Fibroblast of lung (primary cell): ENCODE results near the gene ST6GALNAC5. TPM values are rescaled to one million over a fixed set of nuclear protein-coding genes. Genes with fewer than 3 reads are reported as not detected.

Experiments used
- DNase-seq, 2 donors: peaks; one replicate each; pipeline versions ENCODE4 v3.0.0 to v3.0.0-alpha.2; 2010; ENCODE audit warnings: low read depth in 2 of 2
- H2AFZ ChIP-seq: 2 replicates; pipeline ENCODE4 v1.5.1; 2012; ENCODE audit warnings: low read length, control low read depth, inconsistent platforms
- H3K27ac ChIP-seq: 2 replicates; pipeline ENCODE4 v1.5.1; 2011; ENCODE audit warnings: low read length, control low read depth; ENCODE audit not compliant: insufficient read depth
- H3K27me3 ChIP-seq: 2 replicates; pipeline ENCODE4 v1.5.1; 2011; ENCODE audit warnings: mild to moderate bottlenecking, low read length; ENCODE audit not compliant: control insufficient read depth, insufficient read depth
- H3K36me3 ChIP-seq: 2 replicates; pipeline ENCODE4 v1.5.1; 2011; ENCODE audit warnings: low read length; ENCODE audit not compliant: control insufficient read depth, insufficient read depth
- H3K4me1 ChIP-seq: 2 replicates; pipeline ENCODE4 v1.5.1; 2011; ENCODE audit warnings: low read length; ENCODE audit not compliant: control insufficient read depth, insufficient read depth; ENCODE audit errors: extremely low read depth
- H3K4me2 ChIP-seq: 2 replicates; pipeline ENCODE4 v1.5.1; 2011; ENCODE audit warnings: low read length, control low read depth; ENCODE audit not compliant: insufficient read depth; ENCODE audit errors: extremely low read depth
- H3K4me3 ChIP-seq, 4 experiments: fragments of 200-600 bp in 1 of 4; sonication (generic) in 1 of 4; replicated peaks in 1 of 4; 2 replicates each; pipeline ENCODE4 v1.5.1; 2011 to 2016; ENCODE audit warnings: low read length in 4 of 4, low read depth in 3 of 4, mild to moderate bottlenecking in 3 of 4, control low read depth in 2 of 4, inconsistent platforms in 1 of 4, mixed read lengths in 1 of 4; ENCODE audit not compliant: insufficient read depth in 1 of 4; ENCODE audit errors: control extremely low read depth in 1 of 4
- H3K79me2 ChIP-seq: 2 replicates; pipeline ENCODE4 v1.5.1; 2012; ENCODE audit warnings: mild to moderate bottlenecking, low read length, inconsistent platforms; ENCODE audit not compliant: control insufficient read depth, insufficient read depth
- H3K9ac ChIP-seq: 2 replicates; pipeline ENCODE4 v1.5.1; 2011; ENCODE audit warnings: mild to moderate bottlenecking, low read length, control low read depth; ENCODE audit not compliant: insufficient read depth
- H3K9me3 ChIP-seq: 2 replicates; pipeline ENCODE4 v1.5.1; 2012; ENCODE audit warnings: low read depth, low read length; ENCODE audit not compliant: control insufficient read depth, insufficient read depth
- H4K20me1 ChIP-seq: 2 replicates; pipeline ENCODE4 v1.5.1; 2011; ENCODE audit warnings: low read length; ENCODE audit not compliant: control insufficient read depth, insufficient read depth; ENCODE audit errors: extremely low read depth
- EZH2 ChIP-seq: IDR thresholded peaks from 2 replicates; pipeline ENCODE4 v1.5.1; 2012; ENCODE audit warnings: low read length, control low read depth, mild to moderate bottlenecking; ENCODE audit errors: missing control alignments
- polyA plus RNA-seq, 2 donors: library from polyadenylated mRNA; depleted of rRNA in 1 of 2; stranded (reverse) in 1 of 2; unstranded in 1 of 2; fragments of >200 nt; gene quantifications; 2 replicates each; pipeline ENCODE4 v1.2.1, GENCODE V29; 2011 to 2012; ENCODE audit warnings: missing spikeins in 1 of 2
- total RNA-seq: library from RNA; depleted of rRNA; stranded (reverse); fragments of >200 nt; gene quantifications from 2 replicates; pipeline ENCODE4 v1.2.1, GENCODE V29; 2014
- TF ChIP-seq, protein P1 (sequence below), 2 donors: IDR thresholded peaks in 1 of 2; conservative IDR thresholded peaks in 1 of 2; 1 replicate in 1 of 2; 2 replicates in 1 of 2; pipeline ENCODE4 v1.5.1; 2011 to 2012; ENCODE audit warnings: low read length in 2 of 2, control low read depth in 1 of 2, inconsistent platforms in 1 of 2, low read depth in 1 of 2, mild to moderate bottlenecking in 1 of 2

Gene ST6GALNAC5
- total and polyA plus RNA-seq, 2 donors (not counting 1 experiment from before 2014, with no cell fraction given), result 0.37 to 0.83 TPM

DNA sequence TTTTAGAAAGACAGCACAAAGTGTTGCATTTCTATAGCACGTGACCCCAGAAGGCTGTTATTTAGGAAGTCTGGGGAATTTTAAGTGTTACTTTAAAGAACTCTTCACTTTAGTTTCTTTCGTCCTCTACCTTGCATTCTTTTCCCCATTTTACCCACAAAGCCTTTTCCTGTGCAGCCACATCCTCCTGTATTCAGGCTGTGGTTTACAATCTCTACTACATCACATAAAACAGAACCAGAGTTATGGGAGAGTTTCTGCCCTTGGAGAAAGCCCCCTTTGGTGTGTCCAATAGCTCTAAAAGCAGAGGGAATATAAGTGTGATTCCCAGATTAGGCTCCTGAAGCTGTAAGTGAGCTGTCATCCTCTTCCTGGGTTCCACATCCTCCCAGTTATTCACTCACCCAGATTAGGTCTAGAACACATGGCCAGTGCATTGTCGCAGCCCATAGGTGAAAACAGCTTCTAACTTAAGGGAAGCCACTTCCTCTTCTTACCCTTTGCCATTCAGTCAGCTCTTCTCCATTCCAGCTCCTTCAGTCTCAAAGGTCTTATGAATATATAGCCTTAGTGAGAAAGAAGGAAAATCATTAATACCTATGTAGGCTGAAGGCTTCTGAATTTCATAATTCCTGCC, 180.8 kb downstream of the ST6GALNAC5 start:
- Histone ChIP-seq H3K27me3 (no peaks in the 10 kb centered on the region), H3K4me3 (no peak overlapping the region), H3K9me3 (no peaks in the 10 kb centered on the region), H3K4me2 (no peak overlapping the region), H3K36me3 (no peaks in the 10 kb centered on the region), H4K20me1 (no peaks in the 10 kb centered on the region), H3K27ac (no peak overlapping the region), H3K79me2 (no peaks in the 10 kb centered on the region), H3K4me1 (no peaks in the 10 kb centered on the region), H2AFZ (no peak overlapping the region), H3K9ac (no peak overlapping the region)
- TF ChIP-seq EZH2, result no peak
- TF ChIP-seq, protein P1, sequence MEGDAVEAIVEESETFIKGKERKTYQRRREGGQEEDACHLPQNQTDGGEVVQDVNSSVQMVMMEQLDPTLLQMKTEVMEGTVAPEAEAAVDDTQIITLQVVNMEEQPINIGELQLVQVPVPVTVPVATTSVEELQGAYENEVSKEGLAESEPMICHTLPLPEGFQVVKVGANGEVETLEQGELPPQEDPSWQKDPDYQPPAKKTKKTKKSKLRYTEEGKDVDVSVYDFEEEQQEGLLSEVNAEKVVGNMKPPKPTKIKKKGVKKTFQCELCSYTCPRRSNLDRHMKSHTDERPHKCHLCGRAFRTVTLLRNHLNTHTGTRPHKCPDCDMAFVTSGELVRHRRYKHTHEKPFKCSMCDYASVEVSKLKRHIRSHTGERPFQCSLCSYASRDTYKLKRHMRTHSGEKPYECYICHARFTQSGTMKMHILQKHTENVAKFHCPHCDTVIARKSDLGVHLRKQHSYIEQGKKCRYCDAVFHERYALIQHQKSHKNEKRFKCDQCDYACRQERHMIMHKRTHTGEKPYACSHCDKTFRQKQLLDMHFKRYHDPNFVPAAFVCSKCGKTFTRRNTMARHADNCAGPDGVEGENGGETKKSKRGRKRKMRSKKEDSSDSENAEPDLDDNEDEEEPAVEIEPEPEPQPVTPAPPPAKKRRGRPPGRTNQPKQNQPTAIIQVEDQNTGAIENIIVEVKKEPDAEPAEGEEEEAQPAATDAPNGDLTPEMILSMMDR (conservative IDR thresholded peaks at IDR 0.05 in 1 of 2, IDR thresholded peaks at IDR 0.05 in 1 of 2; ENCODE audit: low read depth in 1 of 2, low read length in 2 of 2), result no peak
- no peak for DNase-seq

DNA sequence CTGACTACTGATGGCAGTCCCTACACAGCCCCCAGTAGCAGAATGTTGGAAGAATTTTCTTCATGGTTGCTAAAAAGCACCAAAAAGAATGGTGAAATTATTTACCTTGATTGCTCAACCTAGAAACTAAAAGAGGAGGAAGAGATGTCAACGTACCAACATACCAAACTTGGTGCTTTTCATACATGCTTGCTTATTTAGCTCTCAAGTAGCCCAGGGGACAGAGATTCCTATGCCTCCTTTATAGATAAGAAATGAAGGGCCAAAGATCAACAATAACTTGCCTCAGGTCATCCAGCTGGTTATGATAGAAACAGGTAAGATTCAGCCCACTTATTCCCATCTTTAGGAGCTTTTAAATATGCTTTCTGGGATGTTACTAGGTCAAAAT, 181.3 kb downstream of the ST6GALNAC5 start:
- Histone ChIP-seq H3K27ac (no peak overlapping the region), H3K4me3 (no peak overlapping the region), H3K4me2 (no peak overlapping the region), H3K9me3 (no peaks in the 10 kb centered on the region), H3K9ac (no peak overlapping the region), H4K20me1 (no peaks in the 10 kb centered on the region), H2AFZ (no peak overlapping the region), H3K4me1 (no peaks in the 10 kb centered on the region), H3K79me2 (no peaks in the 10 kb centered on the region), H3K36me3 (no peaks in the 10 kb centered on the region), H3K27me3 (no peaks in the 10 kb centered on the region)
- TF ChIP-seq, protein P1 (conservative IDR thresholded peaks at IDR 0.05 in 1 of 2, IDR thresholded peaks at IDR 0.05 in 1 of 2; ENCODE audit: low read depth in 1 of 2, low read length in 2 of 2), result no peak
- no peak for TF ChIP-seq EZH2
- DNase-seq, result no peak

DNA sequence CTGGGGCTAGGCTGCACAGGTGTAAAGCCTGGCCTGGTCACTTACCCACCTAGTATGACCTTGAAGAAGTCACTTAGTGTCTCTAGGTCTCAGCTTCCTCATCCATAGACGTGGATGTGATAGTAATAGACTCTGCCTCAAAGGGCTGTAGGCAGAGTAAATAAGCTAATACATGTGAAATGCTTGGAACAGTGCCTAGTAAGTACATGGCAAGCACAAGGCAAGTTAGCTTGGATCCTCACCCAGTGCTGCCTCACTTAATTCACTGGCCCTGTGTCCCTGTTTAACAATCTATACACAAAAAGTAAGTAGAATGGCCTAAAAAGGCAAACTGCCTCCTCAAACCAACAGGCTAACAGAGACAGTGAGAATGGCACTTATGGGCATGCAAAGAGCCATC, 184.1 kb downstream of the ST6GALNAC5 start:
- H2AFZ ChIP-seq, result no peak overlapping the region
- no peak overlapping the region for H3K27ac ChIP-seq
- H3K79me2 ChIP-seq, result no peaks in the 10 kb centered on the region
- H3K4me3 ChIP-seq, result no peak overlapping the region
- TF ChIP-seq, protein P1 (conservative IDR thresholded peaks at IDR 0.05 in 1 of 2, IDR thresholded peaks at IDR 0.05 in 1 of 2; ENCODE audit: low read depth in 1 of 2, low read length in 2 of 2), result no peak
- TF ChIP-seq EZH2, result no peak
- no peaks in the 10 kb centered on the region for H3K27me3 ChIP-seq
- DNase-seq, result no peak
- no peaks in the 10 kb centered on the region for H4K20me1 ChIP-seq
- no peaks in the 10 kb centered on the region for H3K36me3 ChIP-seq
- H3K9me3 ChIP-seq, result no peaks in the 10 kb centered on the region
- H3K4me1 ChIP-seq, result no peaks in the 10 kb centered on the region
- no peak overlapping the region for H3K4me2 ChIP-seq
- H3K9ac ChIP-seq, result no peak overlapping the region
